Right ventricle myocardium inferior (tissue), 1 donor: ENCODE results near the gene TANC1. TPM values are rescaled to one million over a fixed set of nuclear protein-coding genes. Genes with fewer than 3 reads are reported as not detected.

ENCODE experiments used
- ATAC-seq: fragments of 200-7000 bp; cut with Tn5 transposase; one replicate; pipeline ENCODE4 v1.9.1; 2020; ENCODE audit warnings: mild to moderate bottlenecking, moderate library complexity
- DNase-seq: peaks from one replicate; pipeline ENCODE4 v3.0.0; 2021; ENCODE audit errors: missing footprints
- intact Hi-C: fragments of 100-400 bp; cut with DNase I; formaldehyde crosslinking; loops from one replicate; pipeline ENCODE4 v1.11.0; 2022
- total RNA-seq: library from RNA; stranded (reverse); fragmentation: NEBNext Ultra II Directional; extraction: Animal tissue kit (Norgen Biotek cat#: 25700); gene quantifications from one replicate; pipeline ENCODE4 v1.2.1, GENCODE V29; 2021
- donor health status: DM: no; HTN: yes; CAD: no; lungs with severe emphysema.

Gene TANC1
- total RNA-seq, 1 donor from 2014 or later, result 62.4 TPM

DNA sequence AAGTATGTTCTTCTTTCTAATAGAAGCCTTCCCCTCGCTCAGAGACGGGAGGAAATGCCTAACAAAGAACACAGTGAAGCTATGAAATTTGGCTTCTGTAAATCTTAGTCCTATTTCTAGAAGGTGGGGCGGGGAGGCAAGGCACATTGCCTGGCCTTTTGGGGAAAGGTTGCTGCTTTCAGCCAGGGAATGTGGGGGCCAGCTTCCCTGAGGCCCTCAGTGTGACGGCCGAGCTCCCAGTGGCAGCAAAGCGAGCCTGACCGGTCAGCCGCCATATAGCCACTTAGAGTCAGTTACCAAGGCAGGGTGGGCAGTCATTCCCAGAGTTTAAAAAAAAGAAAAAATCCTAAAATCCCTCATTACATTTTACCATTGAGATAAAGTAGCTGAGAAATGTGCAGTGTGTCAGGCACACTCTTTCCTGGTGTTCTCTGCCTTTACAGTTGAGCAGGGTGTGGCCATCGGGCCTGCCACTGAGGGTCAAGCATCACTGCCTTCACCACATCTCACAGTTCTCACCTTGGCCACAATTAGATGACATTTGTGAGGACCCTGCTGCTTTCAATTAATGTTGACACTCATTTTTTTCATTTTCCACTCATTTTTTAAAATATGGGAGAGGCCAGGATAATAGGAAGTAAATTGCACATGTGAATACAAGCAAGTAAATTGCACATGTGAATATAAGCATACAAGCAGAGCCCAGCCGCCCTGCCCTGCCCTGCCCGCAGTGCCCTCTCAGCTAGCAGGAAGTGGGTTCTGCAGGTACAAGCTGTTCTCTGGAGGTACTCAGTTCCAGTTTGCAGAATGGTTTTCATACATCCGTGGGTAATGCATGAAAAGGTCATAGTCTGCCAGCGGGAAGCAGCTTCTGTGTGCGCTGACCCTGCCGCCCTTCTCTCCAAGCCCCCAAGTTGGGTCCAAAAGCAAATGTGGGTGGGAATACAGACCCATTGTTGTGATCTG, 241.2 kb downstream of the TANC1 start:
- DNase-seq (no peak), ATAC-seq (no peak)
- intact Hi-C loops, result no loop called here

DNA sequence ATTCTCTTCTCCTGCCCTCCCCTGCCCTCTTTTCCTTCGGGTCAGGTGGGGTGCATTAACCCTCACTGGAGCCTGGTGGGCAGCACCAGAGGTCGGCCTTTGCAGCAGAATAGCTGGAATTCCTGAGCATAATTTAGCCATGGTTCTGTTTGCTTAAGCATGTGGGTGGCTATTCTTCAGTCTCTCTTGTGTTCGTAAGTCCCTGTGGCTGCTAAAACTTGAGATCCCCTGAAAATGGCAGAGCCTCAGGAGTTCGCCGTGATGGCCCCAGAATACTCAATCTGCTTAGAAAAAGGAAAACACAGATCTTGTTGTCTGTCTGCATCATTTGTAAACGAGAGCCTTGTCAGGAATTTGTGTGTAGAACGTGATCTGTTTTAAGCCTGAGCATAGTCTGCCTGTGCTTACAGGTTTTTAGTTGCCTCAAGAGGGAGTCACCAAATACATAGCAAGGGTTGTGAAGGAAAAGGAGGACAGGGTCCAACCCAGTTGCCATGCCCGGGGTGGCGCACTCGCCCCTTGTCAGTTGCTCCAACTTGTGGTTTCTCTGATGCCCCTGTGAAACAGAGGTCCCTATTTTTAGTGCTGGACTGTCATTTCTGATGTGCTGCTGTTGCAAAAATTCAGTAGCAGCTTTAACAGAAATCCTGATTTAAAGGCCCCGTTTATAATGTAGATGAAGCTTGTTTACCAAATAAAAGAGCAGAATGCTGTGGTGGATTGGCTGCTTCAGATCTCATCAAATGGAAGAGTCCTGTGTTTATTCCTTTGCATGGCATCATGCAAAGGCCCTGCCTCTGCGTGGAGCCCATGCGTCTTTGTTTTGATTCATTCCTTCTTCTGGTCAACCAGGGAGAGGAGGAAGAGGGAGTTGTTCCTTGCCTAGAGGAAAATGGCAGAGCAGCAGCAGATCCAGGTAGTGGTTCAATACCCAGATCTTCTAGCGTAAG, 243.3 kb downstream of the TANC1 start:
- DNase-seq (no peak), ATAC-seq (no peak)
- intact Hi-C loops, result no loop called here

- intact Hi-C loops, result no loop called here
- DNase-seq, result no peak
- ATAC-seq, result no peak
Measured at GRCh38 chr2:159213296-159213695, 244.9 kb downstream of the TANC1 start.

DNA sequence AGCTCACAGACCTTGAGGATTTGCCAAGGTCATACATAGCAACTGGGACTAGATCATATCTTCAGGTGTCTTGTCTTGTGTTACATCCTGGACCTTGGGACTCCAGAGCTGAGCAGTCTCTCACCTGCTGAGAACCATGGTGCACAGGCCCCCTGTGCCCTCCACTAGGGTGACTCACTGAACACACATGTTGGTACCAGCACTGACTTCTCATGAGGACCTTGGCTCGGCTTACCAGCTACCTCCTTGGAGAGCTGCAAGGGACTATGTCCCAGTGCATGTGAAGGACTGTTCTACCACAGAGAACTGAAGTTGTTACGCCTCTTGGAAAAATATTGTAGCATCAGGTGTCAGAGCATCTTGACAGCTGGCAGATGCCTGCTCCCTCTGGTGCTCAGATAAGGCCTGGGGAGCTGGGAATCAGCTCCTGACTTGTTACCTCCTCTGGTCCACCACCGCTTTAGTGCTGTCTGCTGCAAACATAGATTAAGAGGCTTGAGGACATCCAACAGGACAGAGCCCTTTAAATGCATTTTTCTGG, 246.0 kb downstream of the TANC1 start:
- intact Hi-C loops, result no loop called here
- DNase-seq (no peak), ATAC-seq (peak; percentile 23)

DNA sequence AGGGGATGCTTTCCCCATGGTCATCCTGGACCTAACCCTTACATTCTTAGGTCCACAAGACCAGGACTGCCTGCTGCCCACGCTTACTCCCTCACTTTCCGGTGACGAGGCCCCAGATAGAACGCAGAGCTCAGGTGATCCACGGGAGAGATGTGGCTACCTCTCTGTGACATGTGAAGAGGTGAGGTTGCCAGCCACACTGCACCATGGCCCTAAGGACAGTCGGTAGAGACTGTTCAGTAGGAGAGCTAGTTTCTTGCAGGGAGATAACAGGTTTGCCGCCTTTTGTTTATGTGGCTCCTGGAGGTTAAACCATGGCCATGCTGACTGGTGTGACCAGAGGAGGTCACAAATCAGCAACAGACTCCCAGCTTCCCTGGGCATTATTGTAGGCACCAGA, 246.7 kb downstream of the TANC1 start:
- DNase-seq (no peak), ATAC-seq (no peak)
- intact Hi-C loops, result no loop called here

DNA sequence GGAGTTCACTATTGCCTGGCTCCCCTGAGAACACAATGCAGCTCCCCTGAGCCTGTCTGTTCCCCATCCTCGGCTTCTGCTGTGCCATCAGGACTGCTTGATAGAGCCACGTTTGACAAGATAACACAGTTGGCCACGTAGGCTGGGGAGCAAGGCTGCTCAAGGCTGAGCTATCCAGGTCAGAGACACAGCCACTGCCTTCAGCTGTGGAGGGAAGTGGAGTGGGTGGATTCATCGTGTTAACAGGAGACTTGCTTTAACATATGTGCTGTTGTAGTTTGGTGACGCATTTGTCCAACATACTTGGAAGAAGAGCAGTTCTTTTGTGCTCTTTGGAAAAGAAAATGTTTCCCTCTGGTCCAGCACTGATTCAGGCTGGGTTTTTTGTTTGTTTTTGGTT, 249.2 kb downstream of the TANC1 start:
- DNase-seq, result no peak
- intact Hi-C loops, result no loop called here
- ATAC-seq, result no peak

GRCh38 chr2:159218389-159218788, 249.9 kb downstream of the TANC1 start:
- ATAC-seq, result no peak
- intact Hi-C loops, result no loop called here

GRCh38 chr2:159219394-159219998, 251.1 kb downstream of the TANC1 start:
- ATAC-seq (no peak), DNase-seq (no peak)
- intact Hi-C loops, result no loop called here

More at GRCh38 chr2:159218389-159218788, 249.9 kb downstream of the TANC1 start:
- DNase-seq, result no peak

DNA sequence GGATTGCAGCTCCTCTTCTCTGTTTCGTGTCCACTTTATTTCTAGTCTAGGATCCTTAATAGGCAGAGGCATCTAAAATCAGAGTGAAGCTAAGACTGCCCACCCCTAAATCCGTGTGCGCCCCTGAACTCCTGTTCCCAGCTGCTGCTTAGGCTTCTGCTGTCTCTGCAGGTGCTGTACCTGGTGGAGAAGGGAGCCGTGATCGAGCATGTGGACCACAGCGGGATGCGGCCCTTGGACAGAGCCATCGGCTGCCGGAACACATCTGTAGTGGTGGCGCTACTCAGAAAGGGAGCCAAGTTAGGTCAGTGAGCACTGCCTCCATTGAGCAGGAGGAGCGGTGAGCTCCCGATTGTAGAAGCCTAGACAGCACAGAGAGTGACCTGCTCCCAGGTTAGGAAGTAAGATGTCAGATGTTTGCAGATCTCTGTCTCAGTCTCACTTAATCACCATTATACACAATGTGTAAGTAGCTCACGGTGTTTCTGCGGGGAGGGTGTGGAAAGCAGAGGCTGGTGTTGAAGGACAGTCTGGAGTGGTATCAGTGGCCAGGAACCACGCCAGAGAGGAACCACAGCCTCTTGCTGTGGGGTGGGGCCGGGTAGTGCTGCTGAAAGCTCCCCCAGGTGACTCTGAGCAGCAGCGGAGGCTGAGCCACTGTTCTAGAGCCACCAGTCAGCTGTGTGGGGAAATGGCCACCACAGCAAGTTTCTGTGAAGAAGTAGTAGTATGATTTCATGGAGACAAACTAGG, 255.8 kb downstream of the TANC1 start:
- no peak for ATAC-seq
- no peak for DNase-seq
- intact Hi-C loops, result loop anchor here (10.0 kb wide), 1 partner anchor 61 kb away; the partner anchor contains the start of gene WDSUB1

GRCh38 chr2:159225025-159226016, 256.9 kb downstream of the TANC1 start:
- DNase-seq, result no peak
- ATAC-seq, result no peak
- intact Hi-C loops, result loop anchor here (10.0 kb wide), 1 partner anchor 59 kb away; the partner anchor contains the start of gene WDSUB1

GRCh38 chr2:159226059-159226461, 257.6 kb downstream of the TANC1 start:
- DNase-seq (no peak), ATAC-seq (no peak)
- intact Hi-C loops, result loop anchor here (10.0 kb wide), 1 partner anchor 59 kb away; the partner anchor contains the start of gene WDSUB1

DNA sequence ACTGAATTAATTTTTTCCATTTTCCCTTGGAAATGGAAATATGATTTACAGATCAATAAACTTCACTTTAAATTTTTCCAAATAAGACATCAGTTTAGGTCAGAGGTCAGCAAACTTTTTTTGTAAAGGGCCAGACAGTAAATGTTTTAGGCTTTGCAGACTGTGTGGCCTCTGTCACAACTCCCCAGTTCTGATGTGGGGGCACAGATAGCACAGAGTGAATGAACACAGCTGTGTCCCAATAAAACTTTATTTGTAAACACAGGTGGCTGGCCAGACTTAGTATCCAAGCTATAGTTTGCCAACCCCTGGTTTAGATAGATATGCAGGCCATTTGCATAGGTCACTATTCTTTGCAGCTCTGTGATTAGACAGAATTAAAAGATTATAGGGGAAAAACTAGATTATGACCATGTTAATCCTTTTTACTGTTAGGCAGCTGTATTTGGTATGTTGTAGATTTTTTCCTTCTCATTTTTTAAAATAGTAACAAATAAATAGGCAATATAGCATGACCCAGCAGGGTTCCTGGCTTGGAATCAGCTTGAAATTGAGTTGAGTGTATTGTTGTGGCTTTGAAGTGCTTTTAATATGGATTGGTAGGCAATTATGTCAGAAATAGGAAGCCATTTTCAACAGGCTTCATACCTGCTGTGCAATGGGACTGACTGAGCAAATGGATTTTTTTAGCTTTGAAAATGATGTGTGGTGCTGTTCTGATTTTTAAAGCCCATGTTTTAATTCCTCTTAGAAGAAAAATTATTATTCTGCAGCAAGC, 258.4 kb downstream of the TANC1 start:
- ATAC-seq (no peak), DNase-seq (no peak)
- intact Hi-C loops, result loop anchor here (10.0 kb wide), 1 partner anchor 58 kb away; the partner anchor contains the start of gene WDSUB1

GRCh38 chr2:159227467-159227866, 259.0 kb downstream of the TANC1 start:
- intact Hi-C loops, result loop anchor here (10.0 kb wide), 1 partner anchor 57 kb away; the partner anchor contains the start of gene WDSUB1
- DNase-seq (no peak), ATAC-seq (no peak)

DNA sequence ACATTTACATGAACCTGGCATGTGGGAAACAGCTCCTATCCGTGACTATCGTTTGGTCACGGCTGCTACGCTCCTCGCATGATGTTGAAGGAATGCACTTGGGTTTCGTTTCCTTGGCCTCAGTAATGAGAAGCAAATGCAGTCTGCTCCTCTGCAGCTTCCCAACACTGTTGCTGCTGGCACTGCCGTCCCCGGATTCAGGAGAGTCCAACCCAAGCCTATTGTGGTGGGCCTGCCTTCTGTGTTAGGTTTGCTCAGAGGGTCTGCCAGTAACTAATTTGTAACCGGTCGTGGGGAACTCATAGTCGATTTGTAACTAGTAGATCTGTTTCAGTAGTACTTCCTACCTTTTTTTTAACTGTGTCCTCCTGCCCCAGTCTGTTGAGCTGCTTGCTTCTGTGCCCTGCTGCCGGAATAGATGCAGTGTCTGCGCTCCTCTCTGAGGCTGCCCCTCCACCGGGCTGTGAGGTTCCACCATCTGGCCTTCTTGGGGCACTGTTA, 259.7 kb downstream of the TANC1 start:
- no peak for DNase-seq
- ATAC-seq, result no peak
- intact Hi-C loops, result loop anchor here (10.0 kb wide), 1 partner anchor 57 kb away; the partner anchor contains the start of gene WDSUB1

DNA sequence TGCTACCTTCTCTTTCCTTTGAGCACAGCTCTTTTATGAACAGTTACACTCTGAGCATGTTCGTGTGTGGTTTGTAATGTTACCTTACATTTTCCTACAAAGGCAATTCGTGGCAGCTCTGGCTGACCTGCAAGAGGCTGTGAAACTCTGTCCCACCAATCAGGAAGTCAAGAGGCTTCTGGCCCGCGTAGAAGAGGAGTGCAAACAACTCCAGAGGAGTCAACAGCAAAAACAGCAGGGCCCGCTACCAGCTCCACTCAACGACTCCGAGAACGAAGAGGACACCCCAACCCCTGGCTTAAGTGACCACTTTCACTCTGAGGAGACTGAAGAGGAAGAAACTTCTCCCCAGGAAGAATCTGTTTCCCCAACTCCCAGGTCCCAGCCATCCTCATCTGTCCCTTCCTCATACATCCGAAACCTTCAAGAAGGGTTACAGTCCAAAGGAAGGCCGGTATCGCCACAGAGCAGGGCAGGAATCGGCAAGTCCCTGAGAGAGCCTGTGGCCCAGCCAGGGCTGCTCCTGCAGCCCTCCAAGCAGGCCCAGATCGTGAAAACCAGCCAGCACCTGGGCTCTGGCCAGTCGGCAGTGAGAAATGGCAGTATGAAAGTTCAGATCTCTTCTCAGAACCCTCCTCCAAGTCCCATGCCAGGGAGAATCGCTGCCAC, 261.2 kb downstream of the TANC1 start:
- intact Hi-C loops, result loop anchor here (10.0 kb wide), 1 partner anchor 55 kb away; the partner anchor contains the start of gene WDSUB1
- peak; percentile 21 for ATAC-seq

More for the DNA sequence above, 261.2 kb downstream of the TANC1 start:
- DNase-seq, result no peak
